ENCODE data around the gene PURA. TPM values are rescaled to one million over a fixed set of nuclear protein-coding genes. Genes with fewer than 3 reads are reported as not detected.

PURA gene
- total RNA-seq, 1 experiment from 2014 or later: 3.6 TPM

DNA sequence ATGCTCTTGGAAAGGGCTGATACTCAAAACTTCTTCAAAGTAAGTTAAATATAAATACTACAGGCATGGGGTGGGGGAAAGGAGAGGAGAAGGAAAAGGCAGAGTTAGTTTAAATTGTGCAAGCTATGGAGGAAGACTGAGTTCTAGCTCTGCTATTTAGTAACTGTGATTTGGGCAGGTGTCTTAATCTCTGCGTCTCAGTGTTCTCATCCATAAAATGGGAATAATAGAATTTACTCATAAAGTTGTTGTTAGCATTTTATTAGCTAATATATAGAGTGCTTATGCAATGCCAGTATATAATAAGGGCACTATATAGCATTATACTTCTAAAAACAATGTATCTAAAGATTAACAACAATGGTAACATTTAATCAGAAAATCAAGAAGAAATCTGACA is 12.7 kb upstream of the PURA start:
- H3K56ac ChIP-seq (ENCODE audit: insufficient read length, low read depth, low read length): no peak overlapping the region
- H3K4me1 Mint-ChIP-seq: no peaks in the 10 kb centered on the region
- no peaks in the 10 kb centered on the region; a peak in 1 of 5 replicates for H3K9me3 Mint-ChIP-seq
- H3K27me3 Mint-ChIP-seq (ENCODE audit: low read depth): peaks cover 67% of the 10 kb centered on the region
- no peaks in the 10 kb centered on the region for H3K4me1 ChIP-seq (ENCODE audit: insufficient read depth, low read length)
- H3K27ac ChIP-seq (ENCODE audit: insufficient read length, low read depth, low read length): no peak overlapping the region
- H2BK120ac ChIP-seq (ENCODE audit: low read depth, low read length, poor library complexity, severe bottlenecking): no peak overlapping the region
- no peak overlapping the region for H2BK12ac ChIP-seq (ENCODE audit: insufficient read length, low read depth, low read length)
- H3K9me3 ChIP-seq (ENCODE audit: control insufficient read depth, low read depth, low read length): no peaks in the 10 kb centered on the region
- WGBS (ENCODE audit: extremely low coverage, insufficient read length, low lambda C conversion rate): no CpG with 5 or more reads among the region's 1 CpG
- no peak overlapping the region for H4K91ac ChIP-seq (ENCODE audit: insufficient read length, low read depth, low read length)
- peaks cover 12% of the 10 kb centered on the region; the same call in 1 of the 2 replicates for H3K27me3 ChIP-seq (ENCODE audit: insufficient read depth, low read length)
- H2BK5ac ChIP-seq (ENCODE audit: insufficient read length, low read length): no peak overlapping the region
- H3K36me3 Mint-ChIP-seq (ENCODE audit: insufficient read depth in 1 of 3, low read depth in 3 of 3): no peaks in the 10 kb centered on the region
- no peak overlapping the region for H4K8ac ChIP-seq (replicated peaks; ENCODE audit: insufficient read length, low read depth, low read length)
- H2AFZ ChIP-seq (ENCODE audit: low read length): no peak overlapping the region
- no peak overlapping the region for H3K4ac ChIP-seq (ENCODE audit: low read depth, low read length)
- TF ChIP-seq, protein P1, sequence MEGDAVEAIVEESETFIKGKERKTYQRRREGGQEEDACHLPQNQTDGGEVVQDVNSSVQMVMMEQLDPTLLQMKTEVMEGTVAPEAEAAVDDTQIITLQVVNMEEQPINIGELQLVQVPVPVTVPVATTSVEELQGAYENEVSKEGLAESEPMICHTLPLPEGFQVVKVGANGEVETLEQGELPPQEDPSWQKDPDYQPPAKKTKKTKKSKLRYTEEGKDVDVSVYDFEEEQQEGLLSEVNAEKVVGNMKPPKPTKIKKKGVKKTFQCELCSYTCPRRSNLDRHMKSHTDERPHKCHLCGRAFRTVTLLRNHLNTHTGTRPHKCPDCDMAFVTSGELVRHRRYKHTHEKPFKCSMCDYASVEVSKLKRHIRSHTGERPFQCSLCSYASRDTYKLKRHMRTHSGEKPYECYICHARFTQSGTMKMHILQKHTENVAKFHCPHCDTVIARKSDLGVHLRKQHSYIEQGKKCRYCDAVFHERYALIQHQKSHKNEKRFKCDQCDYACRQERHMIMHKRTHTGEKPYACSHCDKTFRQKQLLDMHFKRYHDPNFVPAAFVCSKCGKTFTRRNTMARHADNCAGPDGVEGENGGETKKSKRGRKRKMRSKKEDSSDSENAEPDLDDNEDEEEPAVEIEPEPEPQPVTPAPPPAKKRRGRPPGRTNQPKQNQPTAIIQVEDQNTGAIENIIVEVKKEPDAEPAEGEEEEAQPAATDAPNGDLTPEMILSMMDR (conservative IDR thresholded peaks at IDR 0.05): no peak
- no peak overlapping the region for H3K4me3 Mint-ChIP-seq
- H3K27ac Mint-ChIP-seq: no peak overlapping the region
- H2BK15ac ChIP-seq (ENCODE audit: low read depth, low read length): no peak overlapping the region
- no peak for DNase-seq
- H3K9ac ChIP-seq (ENCODE audit: extremely low read depth, insufficient read length, low read length): no peak overlapping the region
- H3K79me2 ChIP-seq (ENCODE audit: insufficient read depth, low read length): no peaks in the 10 kb centered on the region
- H3K79me1 ChIP-seq (ENCODE audit: insufficient read depth, low read depth, low read length, poor library complexity, severe bottlenecking): no peaks in the 10 kb centered on the region
- H2AK5ac ChIP-seq (ENCODE audit: insufficient read length, low read length): no peak overlapping the region
- no peak overlapping the region for H4K5ac ChIP-seq (ENCODE audit: insufficient read length, low read depth, low read length)
- no peak overlapping the region for H3T11ph ChIP-seq (ENCODE audit: low read length)
- H3K18ac ChIP-seq (ENCODE audit: insufficient read length, low read depth, low read length): no peak overlapping the region
- H3K23me2 ChIP-seq (ENCODE audit: insufficient read length, low read depth, low read length, poor library complexity, severe bottlenecking): no peaks in the 10 kb centered on the region
- H3K23ac ChIP-seq (ENCODE audit: insufficient read length, low read depth, low read length): no peak overlapping the region
- no peak overlapping the region for H3K4me2 ChIP-seq (ENCODE audit: insufficient read depth, insufficient read length, low read length)
- H2BK20ac ChIP-seq (ENCODE audit: low read depth, low read length, poor library complexity, severe bottlenecking): no peak overlapping the region
- H4K20me1 ChIP-seq (ENCODE audit: control insufficient read depth, insufficient read depth, insufficient read length): no peaks in the 10 kb centered on the region
- no peak overlapping the region for H3K14ac ChIP-seq (ENCODE audit: insufficient read depth, low read length)
